Endothelial cell of umbilical vein (primary cell): ENCODE measurements around the gene PHC2. TPM values are rescaled to one million over a fixed set of nuclear protein-coding genes. Genes with fewer than 3 reads are reported as not detected.

ENCODE experiments used
- BruUV-seq: library from RNA; stranded (reverse); fragments of 400-500 nt; replicated peaks from 2 replicates; lab custom pipeline; 2021; lab: Mats Ljungman, UMichigan
- CTCF ChIA-PET: fragments of 300-600, 350-600 bp; sonication (Branson Sonifier 250); formaldehyde crosslinking; loops from one replicate; lab custom pipeline; 2021; ENCODE audit warnings: antibody characterized with exemption, inconsistent platforms; lab: Charles Lee
- POLR2A ChIA-PET: fragments of 300-600, 350-600 bp; sonication (Branson Sonifier 250); formaldehyde crosslinking; loops from one replicate; lab custom pipeline; 2021; ENCODE audit warnings: antibody characterized with exemption, inconsistent platforms; lab: Charles Lee
- DNase-seq: peaks from one replicate; pipeline ENCODE4 v3.0.0-alpha.2; 2011; ENCODE audit warnings: low read depth, low spot score
- FAIRE-seq: peaks from 2 replicates; lab custom pipeline; 2011; peaks lifted over from hg19 to GRCh38; lab: Jason Lieb, UNC
- H2AFZ ChIP-seq: 2 replicates; pipeline ENCODE4 v1.6.0; 2012; ENCODE audit warnings: low read depth, low read length, control low read depth, inconsistent platforms
- H3K27ac ChIP-seq: 2 replicates; pipeline ENCODE4 v1.5.1; 2011; ENCODE audit warnings: low read depth, mild to moderate bottlenecking, control low read depth, low read length, moderate library complexity; ENCODE audit not compliant: insufficient read depth
- H3K27me3 ChIP-seq, 2 experiments: 2 replicates each; pipeline versions ENCODE4 v1.6.0 to v1.6.1; 2011; ENCODE audit warnings: low read length in 2 of 2, mixed read lengths in 1 of 2; ENCODE audit not compliant: control insufficient read depth in 2 of 2, insufficient read depth in 2 of 2
- H3K36me3 ChIP-seq, 2 experiments: 2 replicates in 1 of 2; 3 replicates in 1 of 2; pipeline ENCODE4 v1.5.1; 2011; ENCODE audit warnings: low read length in 2 of 2, mild to moderate bottlenecking in 1 of 2, moderate library complexity in 1 of 2; ENCODE audit not compliant: control insufficient read depth in 2 of 2, insufficient read depth in 2 of 2; ENCODE audit errors: extremely low read depth in 1 of 2
- H3K4me1 ChIP-seq: 3 replicates; pipeline ENCODE4 v1.5.1; 2011; ENCODE audit warnings: mild to moderate bottlenecking, low read length; ENCODE audit not compliant: control insufficient read depth, insufficient read depth; ENCODE audit errors: extremely low read depth
- H3K4me2 ChIP-seq: 2 replicates; pipeline ENCODE4 v1.6.1; 2011; ENCODE audit warnings: low read length, control low read depth, mixed read lengths; ENCODE audit not compliant: insufficient read depth
- H3K4me3 ChIP-seq, 3 experiments: fragments of 200-600 bp in 1 of 3; sonication (generic), shearing (Covaris generic) in 1 of 3; replicated peaks in 1 of 3; 2 replicates each; pipeline ENCODE4 v1.5.1; 2011 to 2016; ENCODE audit warnings: control low read depth in 3 of 3, low read length in 3 of 3, mild to moderate bottlenecking in 2 of 3, inconsistent platforms in 1 of 3, low read depth in 1 of 3, moderate library complexity in 1 of 3; ENCODE audit not compliant: insufficient read depth in 1 of 3
- H3K79me2 ChIP-seq: 2 replicates; pipeline ENCODE4 v1.6.0; 2012; ENCODE audit warnings: low read length, inconsistent platforms; ENCODE audit not compliant: control insufficient read depth, insufficient read depth
- H3K9ac ChIP-seq: replicated peaks from 2 replicates; pipeline ENCODE3; 2011; ENCODE audit warnings: low read length, control low read depth; ENCODE audit not compliant: insufficient read depth; ENCODE audit errors: extremely low read depth
- H3K9me1 ChIP-seq: replicated peaks from 3 replicates; pipeline ENCODE4 v1.6.0; 2011; ENCODE audit warnings: mild to moderate bottlenecking, low read length; ENCODE audit not compliant: control insufficient read depth, insufficient read depth; ENCODE audit errors: extremely low read depth
- H3K9me3 ChIP-seq: replicated peaks from 2 replicates; pipeline ENCODE4 v1.5.1; 2012; ENCODE audit warnings: low read length, inconsistent platforms; ENCODE audit not compliant: control insufficient read depth, insufficient read depth
- H4K20me1 ChIP-seq: replicated peaks from 2 replicates; pipeline ENCODE3; 2011; ENCODE audit warnings: mild to moderate bottlenecking, low read length; ENCODE audit not compliant: control insufficient read depth, insufficient read depth; ENCODE audit errors: extremely low read depth
- EZH2 ChIP-seq: IDR thresholded peaks from 2 replicates; pipeline ENCODE4 v1.6.1; 2012; ENCODE audit warnings: borderline replicate concordance, low read depth, mild to moderate bottlenecking, moderate library complexity, low read length, inconsistent platforms; ENCODE audit not compliant: severe bottlenecking
- FOS ChIP-seq: IDR thresholded peaks from 2 replicates; pipeline ENCODE4 v1.6.1; 2011; ENCODE audit warnings: mild to moderate bottlenecking, low read length, moderate library complexity, borderline replicate concordance; ENCODE audit not compliant: insufficient read depth
- JUN ChIP-seq: IDR thresholded peaks from 2 replicates; pipeline ENCODE4 v1.6.1; 2011; ENCODE audit warnings: borderline replicate concordance, low read depth; ENCODE audit not compliant: insufficient read length, insufficient read depth
- MYC ChIP-seq: IDR thresholded peaks from one replicate; pipeline ENCODE4 v1.6.1; 2011; ENCODE audit warnings: mild to moderate bottlenecking, low read depth, low read length
- POLR2A ChIP-seq: IDR thresholded peaks from 2 replicates; pipeline ENCODE4 v1.6.1; 2012; ENCODE audit warnings: low read depth, mild to moderate bottlenecking, control low read depth, low read length
- dilution Hi-C: fragments of 300-500 bp; cut with MboI; formaldehyde crosslinking; loops from one replicate; pipeline ENCODE4 v1.15.0; 2019; ENCODE audit warnings: low sequenced_read_pairs; ENCODE audit not compliant: extremely low pct_ligation_motif_present
- intact Hi-C: fragments of 100-400 bp; cut with micrococcal nuclease; formaldehyde crosslinking; loops from one replicate; pipeline ENCODE4 v1.10.0; 2022
- polyA plus RNA-seq, 4 experiments: library from polyadenylated mRNA; depleted of rRNA in 3 of 4; stranded (reverse) in 3 of 4; unstranded in 1 of 4; fragments of >200 nt; gene quantifications; 2 replicates each; pipeline versions ENCODE4 v1.2.1 to v1.2.3, GENCODE V29; 2011 to 2012; ENCODE audit warnings: missing spikeins in 1 of 4
- total RNA-seq: library from RNA; stranded (reverse); gene quantifications from 2 replicates; pipeline ENCODE4 v1.2.3, GENCODE V29; 2021
- TF ChIP-seq, protein P1 (sequence below), 2 donors: IDR thresholded peaks; 1 replicate in 1 of 2; 2 replicates in 1 of 2; pipeline ENCODE4 v1.5.1; 2011; ENCODE audit warnings: low read length in 2 of 2, mild to moderate bottlenecking in 2 of 2, moderate library complexity in 2 of 2, control low read depth in 1 of 2, inconsistent platforms in 1 of 2, low read depth in 1 of 2; ENCODE audit not compliant: insufficient read depth in 1 of 2; ENCODE audit errors: extremely low read depth in 1 of 2

Gene PHC2
- total and polyA plus RNA-seq, 2 donors (not counting 3 experiments of a cell fraction or from before 2014, with no cell fraction given), result 65.6 to 79.0 TPM

DNA sequence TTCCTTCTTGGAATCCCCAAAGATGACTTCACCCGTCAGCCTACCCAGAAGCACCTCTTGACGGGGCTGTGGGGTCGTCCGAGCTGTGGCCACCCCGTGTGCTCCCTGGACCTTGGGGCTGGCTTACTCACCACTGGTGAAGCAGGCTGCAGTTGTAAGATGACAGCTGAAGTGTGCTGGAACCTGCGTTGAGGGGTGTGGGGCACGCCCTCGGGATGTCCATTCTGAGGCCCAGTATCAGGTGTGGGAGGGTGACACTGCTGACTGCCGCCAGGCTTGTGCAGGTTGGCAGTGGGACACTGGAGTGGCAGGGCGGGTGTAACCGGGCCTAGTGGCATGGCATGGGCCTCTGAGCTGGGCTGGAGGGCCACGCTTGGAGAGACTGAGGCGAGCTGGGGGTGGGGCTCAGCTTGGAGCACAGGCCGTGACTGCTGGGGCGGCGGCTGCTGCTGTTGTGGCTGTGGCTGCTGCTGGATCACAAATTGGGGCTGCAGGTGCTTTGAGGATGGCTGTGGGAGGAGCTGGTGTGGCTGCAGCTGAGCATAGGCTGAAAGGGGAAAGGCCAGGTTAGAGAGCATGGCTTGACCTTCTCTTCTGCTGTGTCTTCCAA, 76.1 kb downstream of the PHC2 start:
- DNase-seq (no peak), FAIRE-seq (no peak)
- H3K4me2 ChIP-seq, result no peak overlapping the region
- no peak for TF ChIP-seq FOS
- no peak for TF ChIP-seq EZH2
- TF ChIP-seq JUN, result no peak
- no peak for TF ChIP-seq POLR2A
- no peak for TF ChIP-seq MYC
- TF ChIP-seq, protein P1, sequence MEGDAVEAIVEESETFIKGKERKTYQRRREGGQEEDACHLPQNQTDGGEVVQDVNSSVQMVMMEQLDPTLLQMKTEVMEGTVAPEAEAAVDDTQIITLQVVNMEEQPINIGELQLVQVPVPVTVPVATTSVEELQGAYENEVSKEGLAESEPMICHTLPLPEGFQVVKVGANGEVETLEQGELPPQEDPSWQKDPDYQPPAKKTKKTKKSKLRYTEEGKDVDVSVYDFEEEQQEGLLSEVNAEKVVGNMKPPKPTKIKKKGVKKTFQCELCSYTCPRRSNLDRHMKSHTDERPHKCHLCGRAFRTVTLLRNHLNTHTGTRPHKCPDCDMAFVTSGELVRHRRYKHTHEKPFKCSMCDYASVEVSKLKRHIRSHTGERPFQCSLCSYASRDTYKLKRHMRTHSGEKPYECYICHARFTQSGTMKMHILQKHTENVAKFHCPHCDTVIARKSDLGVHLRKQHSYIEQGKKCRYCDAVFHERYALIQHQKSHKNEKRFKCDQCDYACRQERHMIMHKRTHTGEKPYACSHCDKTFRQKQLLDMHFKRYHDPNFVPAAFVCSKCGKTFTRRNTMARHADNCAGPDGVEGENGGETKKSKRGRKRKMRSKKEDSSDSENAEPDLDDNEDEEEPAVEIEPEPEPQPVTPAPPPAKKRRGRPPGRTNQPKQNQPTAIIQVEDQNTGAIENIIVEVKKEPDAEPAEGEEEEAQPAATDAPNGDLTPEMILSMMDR (IDR thresholded peaks at IDR 0.05; ENCODE audit: extremely low read depth in 1 of 2, insufficient read depth in 1 of 2, low read depth in 1 of 2, low read length in 2 of 2), result no peak
- no peak overlapping the region for H3K27ac ChIP-seq
- H3K79me2 ChIP-seq, result no peaks in the 10 kb centered on the region
- peaks cover 5% of the 10 kb centered on the region for H3K4me1 ChIP-seq
- H3K27me3 ChIP-seq, result no peaks in the 10 kb centered on the region
- no peak overlapping the region for H2AFZ ChIP-seq
- no peaks in the 10 kb centered on the region for H3K36me3 ChIP-seq
- dilution Hi-C loops (no loop called here), intact Hi-C loops (no loop called here)
- CTCF ChIA-PET, result interaction anchor here (1.2 to 1.4 kb wide), 3 partner anchors 10 to 15 kb away, joined by 3 to 5 read pairs (median 3); no protein-coding TSS in a partner anchor
- H3K9ac ChIP-seq, result no peak overlapping the region
- H3K9me3 ChIP-seq, result no peaks in the 10 kb centered on the region
- H3K4me3 ChIP-seq, result no peak overlapping the region
- no peaks in the 10 kb centered on the region for H3K9me1 ChIP-seq
- H4K20me1 ChIP-seq, result no peaks in the 10 kb centered on the region
- no TSS peak for BruUV-seq
- POLR2A ChIA-PET, result no interaction called here
